ENCODE data around the gene FLOT1. TPM values are rescaled to one million over a fixed set of nuclear protein-coding genes. Genes with fewer than 3 reads are reported as not detected.

Gene FLOT1
- total and polyA plus RNA-seq, 3 donors from 2014 or later, result 84.1 to 169 (median 88.1) TPM

DNA sequence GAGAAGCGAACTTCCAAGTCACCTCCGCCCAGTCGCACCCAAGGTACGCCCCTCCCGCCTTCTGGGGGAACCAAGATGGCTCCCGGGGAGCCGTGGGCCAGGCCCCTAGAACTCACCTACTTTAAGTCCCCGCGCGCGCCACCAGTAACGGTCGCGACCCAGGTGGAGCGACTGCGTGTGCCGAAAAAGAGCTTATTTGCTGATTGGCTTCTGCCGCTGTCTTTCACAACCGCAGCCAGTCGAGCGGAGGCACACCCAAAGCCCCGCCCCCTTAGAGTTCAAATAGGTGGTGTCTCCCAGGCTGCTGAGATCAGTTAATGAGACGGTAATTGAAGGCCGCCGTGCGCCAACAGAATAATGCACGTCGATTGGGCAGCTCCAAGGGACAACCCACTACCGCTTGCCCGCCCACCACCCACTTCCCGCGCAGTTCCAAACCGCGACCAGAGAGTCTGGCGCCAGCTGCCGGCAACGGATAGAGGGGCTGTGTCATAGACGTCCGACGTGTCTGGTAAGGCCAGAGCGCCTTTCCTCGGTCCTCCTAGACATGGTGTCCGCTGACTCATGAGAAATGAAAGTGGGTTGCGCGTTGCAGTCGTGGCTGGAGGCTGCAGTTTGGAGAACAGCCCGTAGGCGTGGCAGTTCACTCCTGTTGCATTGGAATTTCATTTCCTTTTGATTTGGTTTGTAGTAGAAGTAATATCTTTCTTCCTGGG is 25.2 kb downstream of the FLOT1 start, which contains the start of gene MDC1:
MDC1 (minus strand) TSS at position 153 of the 716 bp plus-strand sequence. CDS start 2,106 bp downstream, outside the sequence.
- TF ChIP-seq, protein P1, sequence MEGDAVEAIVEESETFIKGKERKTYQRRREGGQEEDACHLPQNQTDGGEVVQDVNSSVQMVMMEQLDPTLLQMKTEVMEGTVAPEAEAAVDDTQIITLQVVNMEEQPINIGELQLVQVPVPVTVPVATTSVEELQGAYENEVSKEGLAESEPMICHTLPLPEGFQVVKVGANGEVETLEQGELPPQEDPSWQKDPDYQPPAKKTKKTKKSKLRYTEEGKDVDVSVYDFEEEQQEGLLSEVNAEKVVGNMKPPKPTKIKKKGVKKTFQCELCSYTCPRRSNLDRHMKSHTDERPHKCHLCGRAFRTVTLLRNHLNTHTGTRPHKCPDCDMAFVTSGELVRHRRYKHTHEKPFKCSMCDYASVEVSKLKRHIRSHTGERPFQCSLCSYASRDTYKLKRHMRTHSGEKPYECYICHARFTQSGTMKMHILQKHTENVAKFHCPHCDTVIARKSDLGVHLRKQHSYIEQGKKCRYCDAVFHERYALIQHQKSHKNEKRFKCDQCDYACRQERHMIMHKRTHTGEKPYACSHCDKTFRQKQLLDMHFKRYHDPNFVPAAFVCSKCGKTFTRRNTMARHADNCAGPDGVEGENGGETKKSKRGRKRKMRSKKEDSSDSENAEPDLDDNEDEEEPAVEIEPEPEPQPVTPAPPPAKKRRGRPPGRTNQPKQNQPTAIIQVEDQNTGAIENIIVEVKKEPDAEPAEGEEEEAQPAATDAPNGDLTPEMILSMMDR (IDR thresholded peaks at IDR 0.05), result peak in 2 of 3 experiments; percentile 55 to 58
- peak; percentile 81 for TF ChIP-seq POLR2A (IDR thresholded peaks at IDR 0.05)
- intact Hi-C loops (cut with DNase I; ENCODE audit: low total_unique reads), result no loop called here
- DNase-seq, result peak; percentile 100
- peaks cover 15% of the 10 kb centered on the region for H3K4me1 ChIP-seq
- no peaks in the 10 kb centered on the region for H3K36me3 ChIP-seq (ENCODE audit: low read depth, missing control alignments)
- no peaks in the 10 kb centered on the region for H3K9me3 ChIP-seq
- no peaks in the 10 kb centered on the region for H3K27me3 ChIP-seq
- peak within 1 kb of the TSS; percentile 90 for H3K27ac ChIP-seq
- peak within 1 kb of the TSS; percentile 62 to 78 for H3K4me3 ChIP-seq
- 0% methylated on average over 8 to 33 of the region's 48 CpGs for WGBS, 2 donors

DNA sequence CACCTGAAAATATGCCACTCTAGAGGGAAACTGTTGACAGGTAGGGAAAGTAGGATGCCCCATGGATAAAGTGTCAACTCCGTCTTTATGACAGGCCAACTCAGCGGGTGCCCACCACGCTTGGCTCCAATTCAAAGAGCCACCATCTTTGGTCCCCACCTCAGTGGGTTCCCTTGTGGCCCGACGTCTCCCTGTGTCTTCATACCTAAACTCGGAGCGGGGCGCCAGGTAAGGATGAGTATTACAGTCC is 25.7 kb downstream of the FLOT1 start:
- peak overlapping the region; percentile 90 for H3K27ac ChIP-seq
- no peaks in the 10 kb centered on the region for H3K9me3 ChIP-seq
- no peaks in the 10 kb centered on the region for H3K27me3 ChIP-seq
- no peak for TF ChIP-seq POLR2A (IDR thresholded peaks at IDR 0.05)
- TF ChIP-seq, protein P1 (IDR thresholded peaks at IDR 0.05), result no peak
- no peak for DNase-seq
- peak overlapping the region; percentile 62 to 78 for H3K4me3 ChIP-seq
- intact Hi-C loops (cut with DNase I; ENCODE audit: low total_unique reads), result no loop called here
- WGBS, 2 donors, result 1 to 5% methylated on average over 8 of the region's 8 CpGs
- no peaks in the 10 kb centered on the region for H3K36me3 ChIP-seq (ENCODE audit: low read depth, missing control alignments)
- H3K4me1 ChIP-seq, result peaks cover 13% of the 10 kb centered on the region

DNA sequence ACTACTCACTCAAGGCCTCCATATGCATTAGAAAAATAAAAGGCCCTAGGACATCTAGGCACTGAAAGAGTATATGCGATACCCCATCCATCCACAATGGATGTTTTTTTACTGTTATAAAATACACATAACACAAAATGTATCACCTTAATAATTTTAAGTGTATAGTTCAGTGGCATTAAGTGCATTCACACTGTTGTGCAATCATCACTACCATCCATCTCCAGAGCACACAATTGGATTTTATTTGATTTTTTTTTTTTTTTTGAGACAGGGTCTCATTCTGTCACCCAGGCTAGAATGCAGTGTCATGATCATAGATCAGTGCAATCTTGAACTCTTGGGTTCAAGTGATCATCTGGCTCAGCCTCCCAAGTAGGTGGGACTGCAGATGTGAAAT is 28.2 kb downstream of the FLOT1 start:
- no peak for DNase-seq
- 94 to 100% methylated on average over 1 of the region's 1 CpG for WGBS, 2 donors
- no peak overlapping the region for H3K4me3 ChIP-seq
- no peaks in the 10 kb centered on the region for H3K36me3 ChIP-seq (ENCODE audit: low read depth, missing control alignments)
- H3K27me3 ChIP-seq, result no peaks in the 10 kb centered on the region
- H3K4me1 ChIP-seq, result peaks cover 13% of the 10 kb centered on the region
- H3K9me3 ChIP-seq, result no peaks in the 10 kb centered on the region
- TF ChIP-seq POLR2A (IDR thresholded peaks at IDR 0.05), result no peak
- TF ChIP-seq, protein P1 (IDR thresholded peaks at IDR 0.05), result no peak
- intact Hi-C loops (cut with DNase I; ENCODE audit: low total_unique reads), result no loop called here
- H3K27ac ChIP-seq, result no peak overlapping the region

DNA sequence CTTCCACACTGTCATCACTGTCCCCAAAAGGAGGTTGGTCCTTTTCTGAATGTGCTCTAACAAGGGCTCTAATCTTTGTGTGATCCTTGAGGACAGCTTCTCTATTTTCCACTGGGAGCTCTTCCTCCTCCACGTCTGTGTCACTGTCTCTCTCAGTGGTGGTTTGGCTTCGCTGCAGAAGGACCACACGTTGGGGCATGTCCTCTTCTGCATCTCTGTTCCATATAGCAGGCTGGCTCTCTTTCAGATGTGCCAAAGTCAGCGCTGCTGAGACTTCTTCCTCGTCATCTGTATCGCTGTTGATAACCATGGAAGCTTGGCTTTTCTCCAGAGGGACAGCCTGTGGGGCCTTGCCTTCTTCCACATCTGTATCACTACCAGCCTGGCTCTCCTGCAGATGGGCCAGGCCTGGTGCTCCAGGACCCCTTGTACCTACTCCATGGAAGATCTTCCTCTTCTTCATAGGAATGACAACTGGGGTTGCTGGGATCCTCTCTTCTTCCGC is 30.0 kb downstream of the FLOT1 start:
- Histone ChIP-seq H3K9me3 (no peaks in the 10 kb centered on the region), H3K27me3 (no peaks in the 10 kb centered on the region), H3K4me1 (peaks cover 6% of the 10 kb centered on the region), H3K27ac (no peak overlapping the region), H3K36me3 (ENCODE audit: low read depth, missing control alignments) (no peaks in the 10 kb centered on the region), H3K4me3 (no peak overlapping the region)
- DNase-seq, result no peak
- no peak for TF ChIP-seq POLR2A (IDR thresholded peaks at IDR 0.05)
- intact Hi-C loops (cut with DNase I; ENCODE audit: low total_unique reads), result no loop called here
- WGBS, 2 donors, result 87 to 89% methylated on average over 7 of the region's 7 CpGs

DNA sequence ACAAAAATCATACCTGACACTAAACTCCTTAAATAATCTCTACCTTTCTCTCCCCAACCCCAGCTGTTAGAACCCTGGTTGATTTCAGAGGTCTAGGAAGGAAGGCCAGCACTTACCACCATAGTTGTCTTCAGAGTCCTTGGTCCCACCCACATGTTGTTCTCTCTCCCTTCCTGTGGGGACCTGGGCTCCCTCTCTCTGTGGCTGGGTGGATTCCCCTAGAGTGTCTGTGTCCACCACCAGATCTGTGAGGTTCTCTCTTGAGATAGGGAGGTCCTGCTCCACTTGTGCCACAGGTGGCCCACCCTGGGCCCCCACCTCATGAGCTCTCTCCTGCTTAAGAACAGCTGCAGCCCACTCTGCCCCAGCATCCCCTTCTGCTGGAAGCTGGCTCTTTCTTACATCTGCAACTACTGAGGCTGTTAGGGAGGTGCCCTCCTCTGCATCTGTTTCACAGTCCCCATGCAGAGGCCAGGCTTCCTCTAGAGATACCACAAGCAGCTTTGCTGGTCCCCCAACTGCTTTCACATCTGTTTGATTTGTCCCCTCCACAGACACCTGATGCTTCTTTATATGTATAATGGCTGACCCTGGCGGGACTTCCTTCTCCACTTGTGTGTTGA is 30.6 kb downstream of the FLOT1 start:
- no peaks in the 10 kb centered on the region for H3K36me3 ChIP-seq (ENCODE audit: low read depth, missing control alignments)

More for the DNA sequence above, 30.6 kb downstream of the FLOT1 start:
- 86 to 90% methylated on average over 1 of the region's 1 CpG for WGBS, 2 donors
- no peaks in the 10 kb centered on the region for H3K9me3 ChIP-seq
- H3K27ac ChIP-seq, result no peak overlapping the region
- no peaks in the 10 kb centered on the region for H3K27me3 ChIP-seq
- H3K4me3 ChIP-seq, result no peak overlapping the region
- peaks cover 6% of the 10 kb centered on the region for H3K4me1 ChIP-seq
- no peak for TF ChIP-seq POLR2A (IDR thresholded peaks at IDR 0.05)
- TF ChIP-seq, protein P1 (IDR thresholded peaks at IDR 0.05), result no peak
- intact Hi-C loops (cut with DNase I; ENCODE audit: low total_unique reads), result no loop called here
- no peak for DNase-seq
